ENCODE data around the gene MCL1.

GRCh38 chr1:150604226-150604588, 24.8 kb upstream of the MCL1 start:
- TF ChIP-seq, protein P1, sequence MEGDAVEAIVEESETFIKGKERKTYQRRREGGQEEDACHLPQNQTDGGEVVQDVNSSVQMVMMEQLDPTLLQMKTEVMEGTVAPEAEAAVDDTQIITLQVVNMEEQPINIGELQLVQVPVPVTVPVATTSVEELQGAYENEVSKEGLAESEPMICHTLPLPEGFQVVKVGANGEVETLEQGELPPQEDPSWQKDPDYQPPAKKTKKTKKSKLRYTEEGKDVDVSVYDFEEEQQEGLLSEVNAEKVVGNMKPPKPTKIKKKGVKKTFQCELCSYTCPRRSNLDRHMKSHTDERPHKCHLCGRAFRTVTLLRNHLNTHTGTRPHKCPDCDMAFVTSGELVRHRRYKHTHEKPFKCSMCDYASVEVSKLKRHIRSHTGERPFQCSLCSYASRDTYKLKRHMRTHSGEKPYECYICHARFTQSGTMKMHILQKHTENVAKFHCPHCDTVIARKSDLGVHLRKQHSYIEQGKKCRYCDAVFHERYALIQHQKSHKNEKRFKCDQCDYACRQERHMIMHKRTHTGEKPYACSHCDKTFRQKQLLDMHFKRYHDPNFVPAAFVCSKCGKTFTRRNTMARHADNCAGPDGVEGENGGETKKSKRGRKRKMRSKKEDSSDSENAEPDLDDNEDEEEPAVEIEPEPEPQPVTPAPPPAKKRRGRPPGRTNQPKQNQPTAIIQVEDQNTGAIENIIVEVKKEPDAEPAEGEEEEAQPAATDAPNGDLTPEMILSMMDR (IDR thresholded peaks at IDR 0.05; ENCODE audit: low read depth, low read length) = no peak
- TF ChIP-seq EZH2phosphoT487 (IDR thresholded peaks at IDR 0.05; ENCODE audit: low read depth) = no peak
